Measurements from ENCODE around the gene TBCCD1.
"Not testable (repeated sequence)": the region's sequence is repeated elsewhere in the genome, so short reads cannot be mapped to it uniquely, and the experiment has no call there.

The TBCCD1 gene

GRCh38 chr3:186596568-186597287 lies 29.6 kb upstream of the TBCCD1 start:
- DNase-seq (ENCODE audit: low read depth in 3 of 3): no peak

GRCh38 chr3:186594591-186595113 lies 27.5 kb upstream of the TBCCD1 start:
- DNase-seq (ENCODE audit: low read depth in 3 of 3): no peak

- DNase-seq (ENCODE audit: low read depth in 3 of 3): no peak
Measured at GRCh38 chr3:186593862-186594261, 26.7 kb upstream of the TBCCD1 start.

- no peak for DNase-seq (ENCODE audit: low read depth in 3 of 3)
Measured at GRCh38 chr3:186592682-186593081, 25.5 kb upstream of the TBCCD1 start.

GRCh38 chr3:186590580-186591295 lies 23.6 kb upstream of the TBCCD1 start:
- no peak for DNase-seq (ENCODE audit: low read depth in 3 of 3)

GRCh38 chr3:186589856-186590579 lies 22.9 kb upstream of the TBCCD1 start:
- no peak for DNase-seq (ENCODE audit: low read depth in 3 of 3)

- no peak for DNase-seq (ENCODE audit: low read depth in 3 of 3)
Measured at GRCh38 chr3:186589121-186589520, 22.0 kb upstream of the TBCCD1 start.

GRCh38 chr3:186588632-186589031 lies 21.5 kb upstream of the TBCCD1 start:
- DNase-seq (ENCODE audit: low read depth in 3 of 3): no peak

- DNase-seq (ENCODE audit: low read depth in 3 of 3): no peak
Measured at GRCh38 chr3:186587183-186587582, 20.0 kb upstream of the TBCCD1 start.

- not testable (repeated sequence) for DNase-seq (ENCODE audit: low read depth in 3 of 3)
Measured at GRCh38 chr3:186586245-186586644, 19.1 kb upstream of the TBCCD1 start.

- no peak for DNase-seq (ENCODE audit: low read depth in 3 of 3)
Measured at GRCh38 chr3:186583831-186584230, 16.7 kb upstream of the TBCCD1 start.

- DNase-seq (ENCODE audit: low read depth in 3 of 3): no peak
Measured at GRCh38 chr3:186582541-186582940, 15.4 kb upstream of the TBCCD1 start.

GRCh38 chr3:186580785-186581184 lies 13.6 kb upstream of the TBCCD1 start:
- no peak for DNase-seq (ENCODE audit: low read depth in 3 of 3)

GRCh38 chr3:186577521-186577920 lies 10.4 kb upstream of the TBCCD1 start:
- no peak for DNase-seq (ENCODE audit: low read depth in 3 of 3)

- DNase-seq (ENCODE audit: low read depth in 3 of 3): no peak
Measured at GRCh38 chr3:186571644-186572013, 4.5 kb upstream of the TBCCD1 start.

GRCh38 chr3:186570941-186571643 lies 4.0 kb upstream of the TBCCD1 start:
- DNase-seq (ENCODE audit: low read depth in 3 of 3): no peak

GRCh38 chr3:186570096-186570940 lies 3.2 kb upstream of the TBCCD1 start, which contains the start of gene DNAJB11:
DNAJB11 (plus strand) TSS chr3:186570720; CDS start chr3:186570898, 178 bp downstream.
- peak; percentile 90 to 98 (median 96) for DNase-seq (ENCODE audit: low read depth in 3 of 3)

GRCh38 chr3:186569779-186570095 lies 2.6 kb upstream of the TBCCD1 start:
- DNase-seq (ENCODE audit: low read depth in 3 of 3): no peak

- not testable (repeated sequence) for DNase-seq (ENCODE audit: low read depth in 3 of 3)
Measured at GRCh38 chr3:186569361-186569760, 2.2 kb upstream of the TBCCD1 start.

GRCh38 chr3:186566772-186567071 lies 417 bp downstream of the TBCCD1 start:
- no peak for DNase-seq (ENCODE audit: low read depth in 3 of 3)

GRCh38 chr3:186564586-186564985 lies 2.6 kb downstream of the TBCCD1 start:
- no peak for DNase-seq (ENCODE audit: low read depth in 3 of 3)
